Left lobe of liver (tissue), 2 donors: Measurements from ENCODE around the gene FBXO15. TPM values are rescaled to one million over a fixed set of nuclear protein-coding genes. Genes with fewer than 3 reads are reported as not detected.

Experiments
- ATAC-seq: fragments of 200-7000 bp; cut with Tn5 transposase; one replicate; pipeline ENCODE4 v1.9.1; 2020; ENCODE audit warnings: mild to moderate bottlenecking, moderate library complexity
- DNase-seq: peaks from one replicate; pipeline ENCODE4 v3.0.0-alpha.2; 2020; ENCODE audit warnings: low spot score
- total RNA-seq: library from RNA; stranded (reverse); gene quantifications from one replicate; pipeline ENCODE4 v1.2.1, GENCODE V29; 2021
- donor health status: DM: no; HTN: no; CAD: no; lungs with moderate emphysema.
- donor health status: DM: no; HTN: yes; CAD: no.

The FBXO15 gene
- total RNA-seq, result 0.58 TPM

GRCh38 chr18:74147779-74148542 lies at the start of gene FBXO15, which contains the start of gene TIMM21:
FBXO15 (minus strand) TSS chr18:74147834; CDS start chr18:74147785, 49 bp downstream.
TIMM21 (plus strand) TSS chr18:74148523; CDS start chr18:74148809, 286 bp downstream.
- ATAC-seq (peak; percentile 93), DNase-seq (peak; percentile 98)

- ATAC-seq (peak; percentile 69), DNase-seq (peak; percentile 59)
Measured at GRCh38 chr18:74196220-74197119, 48.8 kb upstream of the FBXO15 start.

GRCh38 chr18:74194691-74195090 lies 47.1 kb upstream of the FBXO15 start:
- ATAC-seq (no peak), DNase-seq (peak; percentile 7)

GRCh38 chr18:74191577-74191976 lies 43.9 kb upstream of the FBXO15 start:
- ATAC-seq (no peak), DNase-seq (peak; percentile 15)

GRCh38 chr18:74190086-74190485 lies 42.5 kb upstream of the FBXO15 start:
- DNase-seq (peak; percentile 15), ATAC-seq (no peak)

- no peak for ATAC-seq
- no peak for DNase-seq
Measured at GRCh38 chr18:74186661-74187060, 39.0 kb upstream of the FBXO15 start.

GRCh38 chr18:74185860-74186259 lies 38.2 kb upstream of the FBXO15 start:
- ATAC-seq (no peak), DNase-seq (no peak)

GRCh38 chr18:74184875-74185274 lies 37.2 kb upstream of the FBXO15 start:
- no peak for DNase-seq
- ATAC-seq, result no peak

GRCh38 chr18:74183130-74183529 lies 35.5 kb upstream of the FBXO15 start:
- DNase-seq, result no peak
- ATAC-seq, result no peak

- ATAC-seq, result no peak
- DNase-seq, result no peak
Measured at GRCh38 chr18:74182335-74182734, 34.7 kb upstream of the FBXO15 start.

- peak; percentile 93 for ATAC-seq
- DNase-seq, result no peak
Measured at GRCh38 chr18:74179623-74180199, 32.1 kb upstream of the FBXO15 start.

- DNase-seq, result no peak
- no peak for ATAC-seq
Measured at GRCh38 chr18:74178884-74179283, 31.2 kb upstream of the FBXO15 start.

- DNase-seq (no peak), ATAC-seq (no peak)
Measured at GRCh38 chr18:74175658-74176057, 28.0 kb upstream of the FBXO15 start.

- ATAC-seq (no peak), DNase-seq (no peak)
Measured at GRCh38 chr18:74173434-74173750, 25.8 kb upstream of the FBXO15 start.

GRCh38 chr18:74172697-74173433 lies 25.2 kb upstream of the FBXO15 start:
- no peak for ATAC-seq
- DNase-seq, result no peak

GRCh38 chr18:74171910-74172606 lies 24.4 kb upstream of the FBXO15 start:
- peak; percentile 94 for ATAC-seq

GRCh38 chr18:74166386-74166785 lies 18.8 kb upstream of the FBXO15 start:
- DNase-seq (no peak), ATAC-seq (no peak)

More at GRCh38 chr18:74171910-74172606, 24.4 kb upstream of the FBXO15 start:
- DNase-seq, result no peak

GRCh38 chr18:74163019-74163660 lies 15.5 kb upstream of the FBXO15 start:
- no peak for ATAC-seq

GRCh38 chr18:74155276-74155675 lies 7.6 kb upstream of the FBXO15 start:
- ATAC-seq (no peak), DNase-seq (no peak)

More at GRCh38 chr18:74163019-74163660, 15.5 kb upstream of the FBXO15 start:
- no peak for DNase-seq

- DNase-seq, result no peak
- no peak for ATAC-seq
Measured at GRCh38 chr18:74154716-74155115, 7.1 kb upstream of the FBXO15 start.
